ENCODE data around the gene GALC. TPM values are rescaled to one million over a fixed set of nuclear protein-coding genes. Genes with fewer than 3 reads are reported as not detected.
A peak's percentile ranks its signal among the peaks of the same experiment; 100 is the strongest.

The GALC gene
- polyA plus RNA-seq, 1 experiment = 8.2 TPM

DNA sequence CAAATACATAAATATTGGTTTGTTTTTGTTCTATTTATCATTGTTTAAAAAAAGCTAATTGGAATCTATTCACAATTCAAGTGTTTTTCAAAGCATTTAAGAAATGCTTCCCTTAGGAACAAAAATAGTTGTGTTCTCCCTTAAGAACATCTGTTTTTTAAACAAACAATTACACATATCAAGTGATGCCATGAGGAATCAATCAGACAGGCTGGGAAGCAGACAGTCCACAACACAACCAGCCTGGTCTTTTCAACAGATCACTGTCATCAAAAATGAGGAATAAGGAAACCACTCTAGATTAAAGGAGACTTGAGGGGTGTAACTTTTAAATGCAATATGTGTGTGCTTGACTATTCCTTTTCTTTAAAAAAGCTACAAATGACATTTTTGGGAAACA lies 25.5 kb downstream of the GALC start:
- ChIA-PET POLR2A (no interaction called here), CTCF (interaction anchor here (2.1 kb wide), 1 partner anchor 22 kb away, joined by 6 read pairs; no protein-coding TSS in a partner anchor)
- no peak for DNase-seq (ENCODE audit: low read depth)
- Histone ChIP-seq H3K36me3 (ENCODE audit: control insufficient read depth, insufficient read depth, low read length) (no peaks in the 10 kb centered on the region), H3K4me3 (ENCODE audit: low read depth, low read length) (no peak overlapping the region), H3K27me3 (ENCODE audit: control insufficient read depth, insufficient read depth, low read length) (no peaks in the 10 kb centered on the region)
- TF ChIP-seq, protein P1, sequence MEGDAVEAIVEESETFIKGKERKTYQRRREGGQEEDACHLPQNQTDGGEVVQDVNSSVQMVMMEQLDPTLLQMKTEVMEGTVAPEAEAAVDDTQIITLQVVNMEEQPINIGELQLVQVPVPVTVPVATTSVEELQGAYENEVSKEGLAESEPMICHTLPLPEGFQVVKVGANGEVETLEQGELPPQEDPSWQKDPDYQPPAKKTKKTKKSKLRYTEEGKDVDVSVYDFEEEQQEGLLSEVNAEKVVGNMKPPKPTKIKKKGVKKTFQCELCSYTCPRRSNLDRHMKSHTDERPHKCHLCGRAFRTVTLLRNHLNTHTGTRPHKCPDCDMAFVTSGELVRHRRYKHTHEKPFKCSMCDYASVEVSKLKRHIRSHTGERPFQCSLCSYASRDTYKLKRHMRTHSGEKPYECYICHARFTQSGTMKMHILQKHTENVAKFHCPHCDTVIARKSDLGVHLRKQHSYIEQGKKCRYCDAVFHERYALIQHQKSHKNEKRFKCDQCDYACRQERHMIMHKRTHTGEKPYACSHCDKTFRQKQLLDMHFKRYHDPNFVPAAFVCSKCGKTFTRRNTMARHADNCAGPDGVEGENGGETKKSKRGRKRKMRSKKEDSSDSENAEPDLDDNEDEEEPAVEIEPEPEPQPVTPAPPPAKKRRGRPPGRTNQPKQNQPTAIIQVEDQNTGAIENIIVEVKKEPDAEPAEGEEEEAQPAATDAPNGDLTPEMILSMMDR (IDR thresholded peaks at IDR 0.05; ENCODE audit: insufficient read depth, low read depth, low read length) = no peak

DNA sequence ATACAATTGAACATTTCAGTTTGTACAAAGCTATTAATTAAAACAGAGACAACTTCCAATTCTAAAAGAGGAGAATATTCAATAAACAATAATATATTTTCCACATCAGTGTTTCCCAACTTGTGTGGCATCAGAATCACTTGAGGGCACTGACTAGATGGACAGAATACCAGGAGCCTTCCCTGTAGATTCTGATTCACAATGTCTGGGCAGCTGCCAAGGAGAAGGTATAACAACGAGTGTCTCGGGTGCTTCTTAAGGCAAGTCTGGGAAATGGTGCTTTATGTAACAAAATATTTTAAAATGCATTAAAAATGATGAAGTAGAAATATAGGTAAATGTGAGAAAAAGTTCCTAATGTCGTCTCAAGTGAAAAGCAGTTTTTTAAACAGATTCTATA lies 26.2 kb downstream of the GALC start:
- ChIA-PET CTCF (interaction anchor here (1.5 kb wide), 1 partner anchor 19 kb away, joined by 4 read pairs; no protein-coding TSS in a partner anchor), POLR2A (no interaction called here)
- no peak for DNase-seq (ENCODE audit: low read depth)
- no peak overlapping the region for H3K4me3 ChIP-seq (ENCODE audit: low read depth, low read length)
- no peaks in the 10 kb centered on the region for H3K36me3 ChIP-seq (ENCODE audit: control insufficient read depth, insufficient read depth, low read length)
- TF ChIP-seq, protein P1 (IDR thresholded peaks at IDR 0.05; ENCODE audit: insufficient read depth, low read depth, low read length) = no peak
- H3K27me3 ChIP-seq (ENCODE audit: control insufficient read depth, insufficient read depth, low read length) = no peaks in the 10 kb centered on the region

- ChIA-PET POLR2A (no interaction called here), CTCF (no interaction called here)
- Histone ChIP-seq H3K4me3 (ENCODE audit: low read depth, low read length) (no peak overlapping the region), H3K36me3 (ENCODE audit: control insufficient read depth, insufficient read depth, low read length) (no peaks in the 10 kb centered on the region), H3K27me3 (ENCODE audit: control insufficient read depth, insufficient read depth, low read length) (no peaks in the 10 kb centered on the region)
- TF ChIP-seq, protein P1 (IDR thresholded peaks at IDR 0.05; ENCODE audit: insufficient read depth, low read depth, low read length) = no peak
- DNase-seq (ENCODE audit: low read depth) = no peak
Observed at GRCh38 chr14:87961246-87961645, 31.7 kb downstream of the GALC start.

DNA sequence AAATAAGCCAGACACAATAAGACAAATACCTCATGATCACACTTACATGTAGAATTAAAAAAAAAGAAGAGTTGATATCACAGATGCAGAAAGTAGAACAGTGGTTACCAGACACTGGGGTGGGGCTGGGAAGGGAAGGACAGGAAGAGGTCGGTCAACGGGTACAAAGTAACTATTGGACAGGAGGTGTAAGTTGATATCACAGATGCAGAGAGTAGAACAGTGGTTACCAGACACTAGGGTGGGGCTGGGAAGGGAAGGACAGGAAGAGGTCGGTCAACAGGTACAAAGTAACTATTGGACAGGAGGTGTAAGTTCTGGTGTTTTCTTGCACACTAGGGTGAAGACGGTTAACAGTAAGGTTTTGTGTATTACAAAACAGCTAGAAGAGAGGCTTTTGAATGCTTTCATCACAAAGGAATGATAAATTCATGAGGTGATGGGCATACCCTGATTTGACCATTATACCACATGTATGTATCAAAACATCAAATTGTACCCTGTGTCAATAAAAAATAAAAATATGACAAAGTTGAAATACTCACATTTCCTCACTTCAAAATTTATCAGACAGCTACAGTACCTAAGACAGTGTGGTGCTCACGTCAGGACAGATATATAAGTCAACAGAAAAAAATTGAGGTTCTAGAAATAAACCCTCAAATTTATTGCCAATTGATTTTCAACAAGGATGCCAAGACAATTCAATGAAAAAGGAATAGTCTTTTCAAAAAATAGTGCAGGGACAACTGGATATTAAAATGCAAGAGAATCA lies 32.8 kb downstream of the GALC start:
- POLR2A ChIA-PET = no interaction called here
- CTCF ChIA-PET = no interaction called here
- no peaks in the 10 kb centered on the region for H3K27me3 ChIP-seq (ENCODE audit: control insufficient read depth, insufficient read depth, low read length)
- no peak overlapping the region for H3K4me3 ChIP-seq (ENCODE audit: low read depth, low read length)
- TF ChIP-seq, protein P1 (IDR thresholded peaks at IDR 0.05; ENCODE audit: insufficient read depth, low read depth, low read length) = no peak
- H3K36me3 ChIP-seq (ENCODE audit: control insufficient read depth, insufficient read depth, low read length) = no peaks in the 10 kb centered on the region
- DNase-seq (ENCODE audit: low read depth) = no peak

DNA sequence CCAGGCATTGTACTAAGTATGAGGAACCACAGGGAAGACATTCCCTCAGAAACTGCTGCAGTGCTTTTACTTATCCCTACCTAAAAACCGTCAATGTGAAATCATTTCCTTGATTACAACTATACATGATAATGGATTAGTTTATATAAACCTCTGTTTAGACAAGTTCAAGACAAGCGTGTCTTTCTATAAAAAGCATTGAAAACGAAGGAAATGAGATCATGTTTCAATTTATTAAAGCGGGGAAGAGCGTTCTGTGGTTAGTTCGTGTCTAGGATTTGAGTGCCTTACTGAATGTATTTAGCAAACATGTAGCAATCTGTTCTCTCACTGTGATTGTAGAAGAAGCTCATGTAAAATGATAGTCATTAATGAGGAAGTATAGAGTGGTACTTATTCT lies 37.5 kb downstream of the GALC start:
- TF ChIP-seq, protein P1 (IDR thresholded peaks at IDR 0.05; ENCODE audit: insufficient read depth, low read depth, low read length) = no peak
- ChIA-PET CTCF (interaction anchor here (1.4 kb wide), 1 partner anchor 11 kb away, joined by 3 read pairs; no protein-coding TSS in a partner anchor), POLR2A (no interaction called here)
- H3K36me3 ChIP-seq (ENCODE audit: control insufficient read depth, insufficient read depth, low read length) = no peaks in the 10 kb centered on the region
- H3K27me3 ChIP-seq (ENCODE audit: control insufficient read depth, insufficient read depth, low read length) = no peaks in the 10 kb centered on the region
- H3K4me3 ChIP-seq (ENCODE audit: low read depth, low read length) = no peak overlapping the region
- DNase-seq (ENCODE audit: low read depth) = peak; percentile 8

All from BJ (cell line).